Epidermal melanocyte (primary cell): ENCODE measurements around the gene PPFIBP2.
A peak's percentile ranks its signal among the peaks of the same experiment; 100 is the strongest.
"Not testable (repeated sequence)": the region's sequence is repeated elsewhere in the genome, so short reads cannot be mapped to it uniquely, and the experiment has no call there.

ENCODE experiments used
- DNase-seq: peaks from one replicate; pipeline ENCODE4 v3.0.0; 2011; ENCODE audit warnings: low spot score; ENCODE audit not compliant: insufficient read length

PPFIBP2 gene

GRCh38 chr11:7657306-7658025, 143.7 kb downstream of the PPFIBP2 start:
- DNase-seq = no peak

- not testable (repeated sequence) for DNase-seq
Observed at GRCh38 chr11:7663531-7663930, 149.7 kb downstream of the PPFIBP2 start.

- no peak for DNase-seq
Observed at GRCh38 chr11:7664867-7665266, 151.1 kb downstream of the PPFIBP2 start.

GRCh38 chr11:7665473-7666291, 151.9 kb downstream of the PPFIBP2 start:
- peak; percentile 72 for DNase-seq

- no peak for DNase-seq
Observed at GRCh38 chr11:7666292-7666866, 152.6 kb downstream of the PPFIBP2 start.

- no peak for DNase-seq
Observed at GRCh38 chr11:7667460-7667859, 153.7 kb downstream of the PPFIBP2 start.

GRCh38 chr11:7668464-7668863, 154.7 kb downstream of the PPFIBP2 start:
- DNase-seq = no peak

- no peak for DNase-seq
Observed at GRCh38 chr11:7668911-7669310, 155.1 kb downstream of the PPFIBP2 start.

GRCh38 chr11:7670641-7671040, 156.8 kb downstream of the PPFIBP2 start:
- no peak for DNase-seq

GRCh38 chr11:7671347-7672215, 157.8 kb downstream of the PPFIBP2 start:
- DNase-seq = no peak

GRCh38 chr11:7672276-7672959, 158.6 kb downstream of the PPFIBP2 start:
- no peak for DNase-seq

- peak; percentile 37 for DNase-seq
Observed at GRCh38 chr11:7672960-7673723, 159.3 kb downstream of the PPFIBP2 start, which contains the start of gene CYB5R2. Gene CYB5R2, minus strand, starts transcription at chr11:7673500. Its CDS starts 675 bp downstream, at chr11:7672825.

- DNase-seq = no peak
Observed at GRCh38 chr11:7673724-7674434, 160.1 kb downstream of the PPFIBP2 start.

- DNase-seq = no peak
Observed at GRCh38 chr11:7675631-7676030, 161.8 kb downstream of the PPFIBP2 start.

GRCh38 chr11:7677071-7677470, 163.3 kb downstream of the PPFIBP2 start:
- DNase-seq = no peak

- no peak for DNase-seq
Observed at GRCh38 chr11:7677796-7678201, 164.0 kb downstream of the PPFIBP2 start.

GRCh38 chr11:7683571-7683970, 169.8 kb downstream of the PPFIBP2 start:
- DNase-seq = no peak

- DNase-seq = no peak
Observed at GRCh38 chr11:7686761-7687160, 173.0 kb downstream of the PPFIBP2 start.

- DNase-seq = no peak
Observed at GRCh38 chr11:7687386-7687785, 173.6 kb downstream of the PPFIBP2 start.
